Liver (tissue), 9 donors: Measurements from ENCODE around the gene RUFY4. TPM values are rescaled to one million over a fixed set of nuclear protein-coding genes. Genes with fewer than 3 reads are reported as not detected.

Experiments used
- DNase-seq: peaks from one replicate; pipeline ENCODE4 v3.0.0-alpha.2; 2017; ENCODE audit warnings: low spot score
- H3K27ac ChIP-seq, 2 donors: one replicate each; pipeline ENCODE4 v1.7.0; 2013; ENCODE audit warnings: inconsistent platforms in 2 of 2, low read length in 2 of 2, control low read depth in 1 of 2, low read depth in 1 of 2, mild to moderate bottlenecking in 1 of 2
- H3K27me3 ChIP-seq, 4 donors: one replicate each; pipeline versions ENCODE4 v1.6.1 to v1.7.0; 2013; ENCODE audit warnings: low read length in 3 of 4, inconsistent platforms in 1 of 4, mild to moderate bottlenecking in 1 of 4, moderate library complexity in 1 of 4; ENCODE audit not compliant: control insufficient read depth in 4 of 4, insufficient read depth in 4 of 4
- H3K36me3 ChIP-seq, 4 donors: one replicate each; pipeline versions ENCODE4 v1.6.1 to v1.7.0; 2013; ENCODE audit warnings: low read length in 3 of 4, mild to moderate bottlenecking in 3 of 4, low read depth in 1 of 4, moderate library complexity in 1 of 4; ENCODE audit not compliant: control insufficient read depth in 4 of 4, insufficient read depth in 3 of 4
- H3K4me1 ChIP-seq, 4 donors: one replicate each; pipeline versions ENCODE4 v1.6.1 to v1.7.0; 2013; ENCODE audit warnings: low read length in 3 of 4, mild to moderate bottlenecking in 3 of 4, moderate library complexity in 1 of 4; ENCODE audit not compliant: control insufficient read depth in 4 of 4, insufficient read depth in 4 of 4
- H3K4me3 ChIP-seq, 3 donors: one replicate each; pipeline versions ENCODE4 v1.6.1 to v1.7.0; 2013; ENCODE audit warnings: low read length in 3 of 3, control low read depth in 1 of 3, low read depth in 1 of 3, mild to moderate bottlenecking in 1 of 3
- H3K9ac ChIP-seq, 2 donors: one replicate each; pipeline ENCODE4 v1.7.0; 2013; ENCODE audit warnings: low read length in 2 of 2, mild to moderate bottlenecking in 2 of 2, moderate library complexity in 2 of 2, control low read depth in 1 of 2, low read depth in 1 of 2
- H3K9me3 ChIP-seq, 4 donors: one replicate each; pipeline versions ENCODE4 v1.6.1 to v1.7.0; 2013; ENCODE audit warnings: low read length in 3 of 4; ENCODE audit not compliant: control insufficient read depth in 4 of 4
- EGR1 ChIP-seq, 2 donors: IDR thresholded peaks; 2 replicates each; pipeline ENCODE4 v1.6.1; 2016 to 2018; ENCODE audit warnings: antibody characterized with exemption in 2 of 2, low read depth in 2 of 2
- FOXA1 ChIP-seq: IDR thresholded peaks from 2 replicates; pipeline ENCODE4 v1.6.1; 2016; ENCODE audit warnings: antibody characterized with exemption
- FOXA2 ChIP-seq: IDR thresholded peaks from 2 replicates; pipeline ENCODE4 v1.6.1; 2016; ENCODE audit warnings: antibody characterized with exemption
- GABPA ChIP-seq, 2 donors: IDR thresholded peaks in 1 of 2; conservative IDR thresholded peaks in 1 of 2; 2 replicates each; pipeline ENCODE4 v1.6.1; 2016; ENCODE audit warnings: antibody characterized with exemption in 2 of 2, mild to moderate bottlenecking in 1 of 2, moderate library complexity in 1 of 2
- HNF4A ChIP-seq, 2 donors: conservative IDR thresholded peaks; 2 replicates each; pipeline ENCODE4 v1.6.1; 2016; ENCODE audit warnings: antibody characterized with exemption in 2 of 2, mild to moderate bottlenecking in 2 of 2
- HNF4G ChIP-seq: IDR thresholded peaks from 2 replicates; pipeline ENCODE4 v1.6.1; 2016; ENCODE audit warnings: antibody characterized with exemption
- JUND ChIP-seq, 2 donors: IDR thresholded peaks; 2 replicates each; pipeline ENCODE4 v1.6.1; 2016; ENCODE audit warnings: antibody characterized with exemption in 2 of 2
- NR2F2 ChIP-seq: IDR thresholded peaks from 2 replicates; pipeline ENCODE4 v1.6.1; 2016; ENCODE audit warnings: antibody characterized with exemption
- RAD21 ChIP-seq, 2 donors: IDR thresholded peaks; 2 replicates each; pipeline ENCODE4 v1.6.1; 2016; ENCODE audit warnings: antibody characterized with exemption in 2 of 2, mild to moderate bottlenecking in 2 of 2
- RXRA ChIP-seq, 2 donors: IDR thresholded peaks; 2 replicates each; pipeline ENCODE4 v1.6.1; 2017 to 2018; ENCODE audit warnings: antibody characterized with exemption in 2 of 2, mild to moderate bottlenecking in 1 of 2
- SP1 ChIP-seq: IDR thresholded peaks from 2 replicates; pipeline ENCODE4 v1.6.1; 2018; ENCODE audit warnings: antibody characterized with exemption, mild to moderate bottlenecking
- TAF1 ChIP-seq: conservative IDR thresholded peaks from 2 replicates; pipeline ENCODE4 v1.6.1; 2016; ENCODE audit warnings: antibody characterized with exemption, mild to moderate bottlenecking
- YY1 ChIP-seq: IDR thresholded peaks from 2 replicates; pipeline ENCODE4 v1.6.1; 2016; ENCODE audit warnings: antibody characterized with exemption, mild to moderate bottlenecking
- WGBS: extraction: QIAGEN DNeasy Blood & Tissue Kit; methylation state at CpG from one replicate; pipeline ENCODE4 v1.1.7; 2013; 5-methylcytosine and 5-hydroxymethylcytosine counted together
- polyA plus RNA-seq, 2 donors: library from polyadenylated mRNA; stranded (reverse) in 1 of 2; unstranded in 1 of 2; fragments of 200-250 nt in 1 of 2; fragments of >200 nt in 1 of 2; fragmentation: Nextera tagmentation in 1 of 2; extraction: Ambion mirVana in 1 of 2; gene quantifications; one replicate each; pipeline versions ENCODE4 v1.2.1 to v1.2.3, GENCODE V29; 2013 to 2015
- total RNA-seq, 2 donors: library from RNA; depleted of rRNA; stranded (reverse); fragments of >200 nt; gene quantifications; one replicate each; pipeline ENCODE4 v1.2.3, GENCODE V29; 2014
- TF ChIP-seq, protein P1 (sequence below): IDR thresholded peaks from 2 replicates; pipeline ENCODE4 v1.6.1; 2016; ENCODE audit warnings: antibody characterized with exemption
- TF ChIP-seq, protein P2 (sequence below): IDR thresholded peaks from 2 replicates; pipeline ENCODE4 v1.6.1; 2016; ENCODE audit warnings: antibody characterized with exemption
- TF ChIP-seq, protein P3 (sequence below): fragments of 150-350 bp; IDR thresholded peaks from 2 replicates; pipeline ENCODE4 v1.5.1; 2017; ENCODE audit warnings: improper control_type of control experiment, low read depth, low read length; ENCODE audit not compliant: missing input control
- TF ChIP-seq, protein P4 (sequence below): IDR thresholded peaks from 2 replicates; pipeline ENCODE4 v1.6.1; 2016; ENCODE audit warnings: antibody characterized with exemption
- TF ChIP-seq, protein P5 (sequence below): IDR thresholded peaks from 2 replicates; pipeline ENCODE4 v1.6.1; 2016; ENCODE audit warnings: antibody characterized with exemption, mild to moderate bottlenecking
- donor health status: healthy.
- donor health status: healthy.
- donor health status: healthy.
- donor health status: healthy.
- donor health status: healthy.

The RUFY4 gene
- total and polyA plus RNA-seq, 4 donors: 0.05 to 0.08 (median 0.08) TPM; not detected in 1

DNA sequence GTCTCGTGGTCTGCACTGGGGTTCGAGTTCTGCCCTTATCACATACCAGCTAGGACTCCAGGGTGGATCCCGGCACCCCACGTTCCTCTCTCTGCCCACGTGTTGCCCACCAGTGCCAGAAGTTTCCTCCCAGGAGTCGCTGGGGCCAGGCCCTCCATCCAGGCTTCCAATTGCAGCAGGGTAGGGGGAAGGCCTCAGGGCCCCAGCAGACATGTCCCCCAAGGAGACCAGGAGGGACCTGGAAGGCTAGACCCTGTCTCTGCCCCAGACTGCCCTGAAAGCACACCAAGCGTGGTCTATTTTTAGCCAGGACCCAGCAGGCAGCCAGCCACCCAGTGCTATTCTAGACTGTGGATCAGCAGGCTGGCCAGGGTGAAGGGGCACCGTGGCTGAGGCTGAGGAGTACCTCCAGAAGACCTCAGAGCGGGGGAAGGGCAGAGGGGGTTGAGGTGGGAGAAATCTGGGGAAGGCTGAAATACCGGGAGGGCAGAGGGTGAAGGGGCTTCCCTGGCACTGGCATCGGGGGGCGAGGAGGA, 47.4 kb upstream of the RUFY4 start:
- H3K4me3 ChIP-seq: no peak overlapping the region
- TF ChIP-seq NR2F2 (no peak), TAF1 (no peak), HNF4G (no peak), SP1 (no peak), RAD21 (IDR thresholded peaks at IDR 0.05) (no peak)
- TF ChIP-seq, protein P1, sequence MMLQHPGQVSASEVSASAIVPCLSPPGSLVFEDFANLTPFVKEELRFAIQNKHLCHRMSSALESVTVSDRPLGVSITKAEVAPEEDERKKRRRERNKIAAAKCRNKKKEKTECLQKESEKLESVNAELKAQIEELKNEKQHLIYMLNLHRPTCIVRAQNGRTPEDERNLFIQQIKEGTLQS: no peak
- TF ChIP-seq, protein P2, sequence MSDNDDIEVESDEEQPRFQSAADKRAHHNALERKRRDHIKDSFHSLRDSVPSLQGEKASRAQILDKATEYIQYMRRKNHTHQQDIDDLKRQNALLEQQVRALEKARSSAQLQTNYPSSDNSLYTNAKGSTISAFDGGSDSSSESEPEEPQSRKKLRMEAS: no peak
- TF ChIP-seq, protein P3, sequence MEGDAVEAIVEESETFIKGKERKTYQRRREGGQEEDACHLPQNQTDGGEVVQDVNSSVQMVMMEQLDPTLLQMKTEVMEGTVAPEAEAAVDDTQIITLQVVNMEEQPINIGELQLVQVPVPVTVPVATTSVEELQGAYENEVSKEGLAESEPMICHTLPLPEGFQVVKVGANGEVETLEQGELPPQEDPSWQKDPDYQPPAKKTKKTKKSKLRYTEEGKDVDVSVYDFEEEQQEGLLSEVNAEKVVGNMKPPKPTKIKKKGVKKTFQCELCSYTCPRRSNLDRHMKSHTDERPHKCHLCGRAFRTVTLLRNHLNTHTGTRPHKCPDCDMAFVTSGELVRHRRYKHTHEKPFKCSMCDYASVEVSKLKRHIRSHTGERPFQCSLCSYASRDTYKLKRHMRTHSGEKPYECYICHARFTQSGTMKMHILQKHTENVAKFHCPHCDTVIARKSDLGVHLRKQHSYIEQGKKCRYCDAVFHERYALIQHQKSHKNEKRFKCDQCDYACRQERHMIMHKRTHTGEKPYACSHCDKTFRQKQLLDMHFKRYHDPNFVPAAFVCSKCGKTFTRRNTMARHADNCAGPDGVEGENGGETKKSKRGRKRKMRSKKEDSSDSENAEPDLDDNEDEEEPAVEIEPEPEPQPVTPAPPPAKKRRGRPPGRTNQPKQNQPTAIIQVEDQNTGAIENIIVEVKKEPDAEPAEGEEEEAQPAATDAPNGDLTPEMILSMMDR: no peak
- H3K9ac ChIP-seq: no peak overlapping the region
- H3K36me3 ChIP-seq: no peaks in the 10 kb centered on the region
- H3K27ac ChIP-seq: no peak overlapping the region
- H3K9me3 ChIP-seq: no peaks in the 10 kb centered on the region
- no peaks in the 10 kb centered on the region for H3K27me3 ChIP-seq
- no peak for DNase-seq
- 86% methylated on average over 12 of the region's 12 CpGs for WGBS
- peaks cover 0 to 10% (median 5%) of the 10 kb centered on the region in 4 donors for H3K4me1 ChIP-seq

DNA sequence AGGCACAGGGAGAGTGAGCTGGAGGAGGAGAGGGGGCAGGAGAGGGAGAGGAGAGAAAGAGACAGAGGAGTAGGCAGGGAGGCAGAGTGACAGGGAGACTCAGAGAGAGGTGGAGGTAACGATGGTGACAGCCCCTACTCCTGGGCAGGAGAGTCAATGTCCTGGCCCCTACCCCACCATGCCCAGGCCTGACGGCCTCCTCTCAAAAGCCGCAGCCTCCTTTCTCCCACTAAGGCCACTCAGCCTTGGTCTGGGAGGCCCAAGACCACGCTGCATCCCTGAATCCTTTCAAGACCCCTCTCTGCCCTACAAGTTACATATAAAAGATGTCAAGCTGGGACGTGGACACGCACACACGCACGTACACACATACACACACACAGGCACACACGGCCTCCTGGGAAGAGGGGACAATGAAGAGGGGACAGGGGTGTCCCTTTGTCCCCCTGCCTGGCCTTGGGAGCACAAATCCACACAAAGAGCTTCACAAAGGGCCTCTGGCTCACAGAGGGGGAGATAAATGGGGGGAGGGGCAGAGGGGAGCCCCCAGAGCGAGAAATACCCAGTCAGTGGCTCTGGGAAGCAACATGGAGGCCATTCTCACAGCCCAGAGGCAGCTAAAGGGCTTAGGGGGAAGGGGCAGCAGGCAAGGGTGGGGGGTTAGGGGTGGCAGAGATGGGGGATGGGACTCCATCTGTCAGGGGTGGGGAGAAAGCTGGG, 46.8 kb upstream of the RUFY4 start:
- WGBS: 95% methylated on average over 10 of the region's 10 CpGs
- TF ChIP-seq TAF1: no peak
- TF ChIP-seq, protein P4, sequence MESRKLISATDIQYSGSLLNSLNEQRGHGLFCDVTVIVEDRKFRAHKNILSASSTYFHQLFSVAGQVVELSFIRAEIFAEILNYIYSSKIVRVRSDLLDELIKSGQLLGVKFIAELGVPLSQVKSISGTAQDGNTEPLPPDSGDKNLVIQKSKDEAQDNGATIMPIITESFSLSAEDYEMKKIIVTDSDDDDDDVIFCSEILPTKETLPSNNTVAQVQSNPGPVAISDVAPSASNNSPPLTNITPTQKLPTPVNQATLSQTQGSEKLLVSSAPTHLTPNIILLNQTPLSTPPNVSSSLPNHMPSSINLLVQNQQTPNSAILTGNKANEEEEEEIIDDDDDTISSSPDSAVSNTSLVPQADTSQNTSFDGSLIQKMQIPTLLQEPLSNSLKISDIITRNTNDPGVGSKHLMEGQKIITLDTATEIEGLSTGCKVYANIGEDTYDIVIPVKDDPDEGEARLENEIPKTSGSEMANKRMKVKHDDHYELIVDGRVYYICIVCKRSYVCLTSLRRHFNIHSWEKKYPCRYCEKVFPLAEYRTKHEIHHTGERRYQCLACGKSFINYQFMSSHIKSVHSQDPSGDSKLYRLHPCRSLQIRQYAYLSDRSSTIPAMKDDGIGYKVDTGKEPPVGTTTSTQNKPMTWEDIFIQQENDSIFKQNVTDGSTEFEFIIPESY: no peak
- TF ChIP-seq FOXA1: no peak
- no peak for TF ChIP-seq FOXA2
- TF ChIP-seq RXRA (IDR thresholded peaks at IDR 0.05): no peak
- TF ChIP-seq RAD21 (IDR thresholded peaks at IDR 0.05): no peak
- no peak for TF ChIP-seq SP1
- TF ChIP-seq, protein P1: no peak
- TF ChIP-seq, protein P5, sequence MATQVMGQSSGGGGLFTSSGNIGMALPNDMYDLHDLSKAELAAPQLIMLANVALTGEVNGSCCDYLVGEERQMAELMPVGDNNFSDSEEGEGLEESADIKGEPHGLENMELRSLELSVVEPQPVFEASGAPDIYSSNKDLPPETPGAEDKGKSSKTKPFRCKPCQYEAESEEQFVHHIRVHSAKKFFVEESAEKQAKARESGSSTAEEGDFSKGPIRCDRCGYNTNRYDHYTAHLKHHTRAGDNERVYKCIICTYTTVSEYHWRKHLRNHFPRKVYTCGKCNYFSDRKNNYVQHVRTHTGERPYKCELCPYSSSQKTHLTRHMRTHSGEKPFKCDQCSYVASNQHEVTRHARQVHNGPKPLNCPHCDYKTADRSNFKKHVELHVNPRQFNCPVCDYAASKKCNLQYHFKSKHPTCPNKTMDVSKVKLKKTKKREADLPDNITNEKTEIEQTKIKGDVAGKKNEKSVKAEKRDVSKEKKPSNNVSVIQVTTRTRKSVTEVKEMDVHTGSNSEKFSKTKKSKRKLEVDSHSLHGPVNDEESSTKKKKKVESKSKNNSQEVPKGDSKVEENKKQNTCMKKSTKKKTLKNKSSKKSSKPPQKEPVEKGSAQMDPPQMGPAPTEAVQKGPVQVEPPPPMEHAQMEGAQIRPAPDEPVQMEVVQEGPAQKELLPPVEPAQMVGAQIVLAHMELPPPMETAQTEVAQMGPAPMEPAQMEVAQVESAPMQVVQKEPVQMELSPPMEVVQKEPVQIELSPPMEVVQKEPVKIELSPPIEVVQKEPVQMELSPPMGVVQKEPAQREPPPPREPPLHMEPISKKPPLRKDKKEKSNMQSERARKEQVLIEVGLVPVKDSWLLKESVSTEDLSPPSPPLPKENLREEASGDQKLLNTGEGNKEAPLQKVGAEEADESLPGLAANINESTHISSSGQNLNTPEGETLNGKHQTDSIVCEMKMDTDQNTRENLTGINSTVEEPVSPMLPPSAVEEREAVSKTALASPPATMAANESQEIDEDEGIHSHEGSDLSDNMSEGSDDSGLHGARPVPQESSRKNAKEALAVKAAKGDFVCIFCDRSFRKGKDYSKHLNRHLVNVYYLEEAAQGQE: no peak
- TF ChIP-seq NR2F2: no peak
- TF ChIP-seq HNF4G: no peak
- TF ChIP-seq YY1: no peak
- no peak for TF ChIP-seq GABPA (IDR thresholded peaks at IDR 0.05 in 1 of 2, conservative IDR thresholded peaks at IDR 0.05 in 1 of 2)
- TF ChIP-seq EGR1 (IDR thresholded peaks at IDR 0.05; ENCODE audit: low read depth in 2 of 2): no peak
- TF ChIP-seq JUND (IDR thresholded peaks at IDR 0.05): no peak
- TF ChIP-seq, protein P3: no peak
- no peak for TF ChIP-seq HNF4A (conservative IDR thresholded peaks at IDR 0.05)
- TF ChIP-seq, protein P2: no peak
- Histone ChIP-seq H3K36me3 (no peaks in the 10 kb centered on the region), H3K4me1 (peaks cover 0 to 9% (median 5%) of the 10 kb centered on the region in 4 donors), H3K4me3 (no peak overlapping the region), H3K9ac (no peak overlapping the region), H3K27me3 (no peaks in the 10 kb centered on the region), H3K27ac (no peak overlapping the region), H3K9me3 (no peaks in the 10 kb centered on the region)
- no peak for DNase-seq
